GM23338 (cell line): ENCODE results near the gene ANKRD50. TPM values are rescaled to one million over a fixed set of nuclear protein-coding genes. Genes with fewer than 3 reads are reported as not detected.

ENCODE experiments used
- ATAC-seq: fragments of 200-7000 bp; cut with Tn5 transposase; 3 replicates; pipeline ENCODE4 v1.9.1; 2020
- DNase-seq: peaks from one replicate; pipeline ENCODE4 v3.0.0-alpha.2; 2015; ENCODE audit warnings: low spot score
- H2AFZ ChIP-seq: fragments of 200-600 bp; sonication (generic); 2 replicates; pipeline ENCODE4 v1.8.0; 2016; ENCODE audit warnings: antibody characterized with exemption, mild to moderate bottlenecking, moderate library complexity
- H3F3A ChIP-seq: fragments of 200-600 bp; sonication (generic); replicated peaks from 2 replicates; pipeline ENCODE4 v1.8.0; 2017; ENCODE audit warnings: antibody characterized with exemption, mixed run types, low read depth
- H3K27ac ChIP-seq: fragments of 200-600 bp; sonication (generic); 2 replicates; pipeline ENCODE4 v1.6.1; 2016; ENCODE audit warnings: low read depth
- H3K27me3 ChIP-seq: fragments of 200-600 bp; sonication (generic); 2 replicates; pipeline ENCODE4 v1.8.0; 2016; ENCODE audit warnings: mild to moderate bottlenecking, mixed run types, moderate library complexity; ENCODE audit not compliant: insufficient read depth
- H3K36me3 ChIP-seq: fragments of 200-600 bp; sonication (generic); 2 replicates; pipeline ENCODE4 v1.8.0; 2016; ENCODE audit warnings: mild to moderate bottlenecking; ENCODE audit not compliant: insufficient read depth
- H3K4me1 ChIP-seq: fragments of 200-600 bp; sonication (generic); 2 replicates; pipeline ENCODE4 v1.8.0; 2016; ENCODE audit warnings: mild to moderate bottlenecking, moderate library complexity; ENCODE audit not compliant: insufficient read depth
- H3K4me2 ChIP-seq: fragments of 200-600 bp; sonication (generic); 2 replicates; pipeline ENCODE4 v1.7.1; 2017; ENCODE audit warnings: mixed run types
- H3K4me3 ChIP-seq: fragments of 200-600 bp; sonication (generic); 2 replicates; pipeline ENCODE4 v1.6.1; 2016; ENCODE audit warnings: mixed run types
- H3K79me2 ChIP-seq: fragments of 200-600 bp; sonication (generic); replicated peaks from 2 replicates; pipeline ENCODE4 v1.8.0; 2017; ENCODE audit warnings: mild to moderate bottlenecking; ENCODE audit not compliant: insufficient read depth
- H3K9me2 ChIP-seq: fragments of 200-600 bp; sonication (generic); 2 replicates; pipeline ENCODE4 v1.8.0; 2017; ENCODE audit not compliant: insufficient read depth
- H4K20me1 ChIP-seq: fragments of 200-600 bp; sonication (generic); replicated peaks from 2 replicates; pipeline ENCODE4 v1.8.0; 2017; ENCODE audit warnings: mild to moderate bottlenecking; ENCODE audit not compliant: insufficient read depth
- H3K27ac Mint-ChIP-seq: 2 replicates; pipeline ENCODE4 v1.8.0; 2020; ENCODE audit warnings: inconsistent platforms, mild to moderate bottlenecking, moderate library complexity, mixed read lengths
- H3K27me3 Mint-ChIP-seq: 3 replicates; pipeline ENCODE4 v1.8.0; 2022; ENCODE audit warnings: low read depth, mild to moderate bottlenecking, moderate library complexity, mixed read lengths, inconsistent platforms; ENCODE audit not compliant: insufficient read depth, poor library complexity
- H3K36me3 Mint-ChIP-seq: 3 replicates; pipeline ENCODE4 v1.8.0; 2021; ENCODE audit warnings: low read depth, mild to moderate bottlenecking, inconsistent platforms, moderate library complexity, mixed read lengths
- H3K4me1 Mint-ChIP-seq: 3 replicates; pipeline ENCODE4 v1.8.0; 2020; ENCODE audit warnings: mild to moderate bottlenecking, inconsistent platforms, mixed read lengths
- H3K4me3 Mint-ChIP-seq: 3 replicates; pipeline ENCODE4 v1.8.0; 2021; ENCODE audit warnings: moderate library complexity, mild to moderate bottlenecking, inconsistent platforms, mixed read lengths
- H3K9me3 Mint-ChIP-seq: 3 replicates; pipeline ENCODE4 v1.8.0; 2020; ENCODE audit warnings: moderate library complexity, mild to moderate bottlenecking, inconsistent platforms, mixed read lengths
- CREB1 ChIP-seq: fragments of 250-450 bp; sonication (Bioruptor Pico); IDR thresholded peaks from 2 replicates; pipeline ENCODE4 v1.5.0; 2020; ENCODE audit warnings: low read depth, mild to moderate bottlenecking, moderate library complexity
- CTCF ChIP-seq, 2 experiments: fragments of 200-600 bp in 1 of 2; sonication (generic) in 1 of 2; conservative IDR thresholded peaks; 2 replicates each; pipeline versions ENCODE4 v1.5.1 to v1.6.1; 2016 to 2017; ENCODE audit warnings: antibody characterized with exemption in 2 of 2, low read depth in 2 of 2, mild to moderate bottlenecking in 2 of 2, moderate library complexity in 1 of 2
- ETS1 ChIP-seq: IDR thresholded peaks from 2 replicates; pipeline ENCODE4 v1.6.1; 2016; ENCODE audit warnings: antibody characterized with exemption
- EZH2 ChIP-seq: fragments of 200-600 bp; sonication (generic); IDR thresholded peaks from one replicate; pipeline ENCODE4 v1.8.0; 2017; ENCODE audit warnings: antibody characterized with exemption, mild to moderate bottlenecking, low read depth; ENCODE audit not compliant: unreplicated experiment
- EZH2phosphoT487 ChIP-seq: fragments of 200-600 bp; sonication (generic); IDR thresholded peaks from one replicate; pipeline ENCODE4 v1.8.1; 2018; ENCODE audit warnings: antibody characterized with exemption; ENCODE audit not compliant: unreplicated experiment
- JUNB ChIP-seq: IDR thresholded peaks from one replicate; pipeline ENCODE4 v1.6.1; 2016; ENCODE audit warnings: antibody characterized with exemption; ENCODE audit not compliant: unreplicated experiment
- NANOG ChIP-seq: IDR thresholded peaks from 2 replicates; pipeline ENCODE4 v1.6.1; 2016; ENCODE audit warnings: antibody characterized with exemption, borderline replicate concordance
- POLR2AphosphoS5 ChIP-seq: IDR thresholded peaks from 2 replicates; pipeline ENCODE4 v1.6.1; 2016; ENCODE audit warnings: antibody characterized with exemption, low read depth
- REST ChIP-seq: IDR thresholded peaks from one replicate; pipeline ENCODE4 v1.6.1; 2018; ENCODE audit warnings: antibody characterized with exemption; ENCODE audit not compliant: unreplicated experiment
- STAT1 ChIP-seq: IDR thresholded peaks from one replicate; pipeline ENCODE4 v1.6.1; 2016; ENCODE audit warnings: antibody characterized with exemption; ENCODE audit not compliant: unreplicated experiment
- ZNF114 ChIP-seq: fragments of 250-450 bp; sonication (Bioruptor Pico); IDR thresholded peaks from 2 replicates; pipeline ENCODE4 v1.5.0; 2020; ENCODE audit warnings: mild to moderate bottlenecking, moderate library complexity
- ZNF331 ChIP-seq: fragments of 250-450 bp; sonication (Bioruptor Pico); IDR thresholded peaks from 2 replicates; pipeline ENCODE4 v1.5.0; 2020; ENCODE audit warnings: low read depth, mild to moderate bottlenecking, moderate library complexity
- ZNF462 ChIP-seq: fragments of 250-450 bp; sonication (Bioruptor Pico); IDR thresholded peaks from 2 replicates; pipeline ENCODE4 v1.5.0; 2020; ENCODE audit warnings: mild to moderate bottlenecking, moderate library complexity
- polyA plus RNA-seq: library from polyadenylated mRNA; unstranded; fragments of >200 nt; fragmentation: Nextera tagmentation; extraction: Ambion mirVana; gene quantifications from 2 replicates; pipeline ENCODE4 v1.2.1, GENCODE V29; 2016
- total RNA-seq: library from RNA; depleted of rRNA; stranded (reverse); fragments of >200 nt; shearing (Covaris generic); gene quantifications from 2 replicates; pipeline ENCODE4 v1.2.3, GENCODE V29; 2014

Gene ANKRD50
- total and polyA plus RNA-seq, 2 experiments from 2014 or later = 5.9 to 27.6 TPM

GRCh38 chr4:124691801-124692200, 20.7 kb downstream of the ANKRD50 start:
- TF ChIP-seq CREB1 = no peak
- TF ChIP-seq NANOG = no peak
- no peak for TF ChIP-seq STAT1
- no peak for TF ChIP-seq EZH2phosphoT487
- TF ChIP-seq POLR2AphosphoS5 = no peak
- no peak for TF ChIP-seq CTCF (conservative IDR thresholded peaks at IDR 0.05; ENCODE audit: low read depth in 2 of 2)
- TF ChIP-seq JUNB = no peak
- no peak for TF ChIP-seq REST
- TF ChIP-seq EZH2 = no peak
- no peak for TF ChIP-seq ZNF331 (CRISPR knock-in tag)
- no peak for TF ChIP-seq ETS1
- no peak for TF ChIP-seq ZNF462 (CRISPR knock-in tag)
- TF ChIP-seq ZNF114 = no peak
- no peak overlapping the region for H3K4me3 ChIP-seq
- H3K27me3 ChIP-seq = no peaks in the 10 kb centered on the region
- H3K36me3 ChIP-seq = 0 out of 2 replicates have a peak, but pooled peaks cover 3% of the 10 kb centered on the region
- Mint-ChIP-seq H3K36me3 (peaks cover 54% of the 10 kb centered on the region), H3K27me3 (no peaks in the 10 kb centered on the region), H3K4me1 (peaks cover 31% of the 10 kb centered on the region), H3K9me3 (peaks cover 6% of the 10 kb centered on the region), H3K4me3 (no peak overlapping the region), H3K27ac (no peak overlapping the region)
- H3F3A ChIP-seq = no peaks in the 10 kb centered on the region
- peaks cover 20% of the 10 kb centered on the region for H3K4me1 ChIP-seq
- H3K4me2 ChIP-seq = no peak overlapping the region
- no peaks in the 10 kb centered on the region; the same call in 1 of the 2 replicates for H3K9me2 ChIP-seq
- H3K79me2 ChIP-seq = peaks cover 99% of the 10 kb centered on the region
- no peak overlapping the region for H3K27ac ChIP-seq
- H4K20me1 ChIP-seq = 0 out of 2 replicates have a peak, but pooled peaks cover 6% of the 10 kb centered on the region
- no peak for DNase-seq
- ATAC-seq = no peak
- no peak overlapping the region for H2AFZ ChIP-seq
